COLO829 (cell line): ENCODE results near the gene GPI.
A peak's percentile ranks its signal among the peaks of the same experiment; 100 is the strongest.

Experiments
- DNase-seq: peaks from one replicate; pipeline ENCODE4 v3.0.0; 2012; ENCODE audit warnings: low spot score

Gene GPI

GRCh38 chr19:34341935-34342680 is 22.9 kb upstream of the GPI start:
- no peak for DNase-seq

DNA sequence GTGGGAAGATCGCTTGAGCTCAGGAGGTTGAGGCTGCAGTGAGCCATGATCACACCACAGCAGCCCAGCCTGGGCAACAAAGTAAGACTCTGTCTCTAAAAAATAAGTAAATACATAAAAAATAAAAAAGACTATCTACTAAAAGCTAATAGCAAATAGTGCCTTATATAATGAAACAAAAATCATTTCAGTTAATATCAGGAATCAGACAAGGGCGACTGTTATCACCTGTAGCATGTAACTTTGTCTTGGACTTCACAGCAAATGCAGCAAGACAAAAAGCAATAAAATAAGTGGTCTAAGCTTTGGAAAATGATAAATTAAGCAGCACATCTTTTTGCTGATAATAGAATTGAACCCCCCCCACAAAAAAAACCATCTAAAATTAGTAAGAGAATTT is 21.2 kb upstream of the GPI start:
- DNase-seq = no peak

GRCh38 chr19:34345947-34346351 is 19.0 kb upstream of the GPI start:
- DNase-seq = peak; percentile 82

- no peak for DNase-seq
These were observed 17.3 kb upstream of the GPI start for GRCh38 chr19:34347561-34348165.

GRCh38 chr19:34348899-34349487 is 16.0 kb upstream of the GPI start:
- no peak for DNase-seq

DNA sequence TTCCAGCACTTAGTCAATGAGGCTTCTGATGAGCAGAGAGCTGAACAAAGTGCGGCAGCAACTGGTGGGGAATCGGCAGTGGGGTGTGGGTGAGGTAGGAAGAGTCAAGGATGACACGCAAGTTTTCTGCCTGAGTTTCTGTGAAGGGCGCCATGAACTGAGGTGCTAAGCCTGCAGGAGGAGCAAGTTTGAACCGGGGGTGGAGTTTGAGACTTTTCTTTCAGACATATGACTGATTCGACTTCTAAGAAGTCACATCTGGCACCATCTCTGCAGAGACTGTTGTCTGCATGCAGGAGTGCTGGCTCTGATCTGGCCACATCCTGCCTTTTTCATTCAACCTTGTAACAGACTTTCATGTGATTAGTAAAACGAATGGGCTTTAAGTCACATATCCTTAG is 14.8 kb upstream of the GPI start:
- DNase-seq = no peak

DNA sequence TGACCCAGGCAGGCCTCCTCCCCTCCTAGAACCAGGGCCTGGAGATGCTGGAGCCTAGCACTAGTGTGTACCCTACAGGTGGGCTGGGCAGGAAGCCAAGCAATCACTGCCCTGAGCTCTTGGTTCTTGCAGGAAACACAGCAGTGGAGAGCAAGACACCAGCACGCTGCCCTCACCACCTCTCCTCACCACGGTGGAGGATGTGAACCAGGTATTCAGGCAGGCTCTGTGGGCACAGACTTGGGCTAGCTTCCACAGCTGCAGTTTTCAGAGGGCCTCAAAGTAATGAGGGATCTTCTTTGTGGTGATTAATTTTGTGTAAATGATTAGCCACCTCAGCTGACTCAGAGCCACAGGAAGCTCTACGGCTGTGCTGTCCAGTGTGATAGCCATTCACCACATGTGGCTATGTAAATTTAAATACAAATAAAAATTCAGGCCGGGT is 13.6 kb upstream of the GPI start:
- no peak for DNase-seq

GRCh38 chr19:34353546-34353945 is 11.4 kb upstream of the GPI start:
- no peak for DNase-seq

DNA sequence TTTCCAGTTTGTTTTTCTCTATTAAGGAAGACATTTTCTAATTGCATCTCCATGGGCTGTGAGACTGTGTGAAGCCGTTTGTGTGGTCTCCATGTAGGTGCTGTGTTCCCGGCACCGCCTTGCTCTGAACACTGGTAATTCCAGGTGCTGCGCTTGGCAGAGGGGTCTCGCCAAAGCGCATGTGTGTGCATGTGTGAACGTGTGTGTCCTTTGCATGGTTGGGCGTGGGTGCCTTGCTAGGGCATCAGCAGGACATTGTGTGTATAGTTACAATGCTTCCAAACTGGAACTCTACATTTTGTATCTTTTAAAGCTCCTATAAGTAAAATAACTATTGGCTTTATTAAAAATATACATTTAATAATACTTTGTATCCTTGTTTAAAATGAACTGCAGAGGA is 9.8 kb upstream of the GPI start:
- no peak for DNase-seq

DNA sequence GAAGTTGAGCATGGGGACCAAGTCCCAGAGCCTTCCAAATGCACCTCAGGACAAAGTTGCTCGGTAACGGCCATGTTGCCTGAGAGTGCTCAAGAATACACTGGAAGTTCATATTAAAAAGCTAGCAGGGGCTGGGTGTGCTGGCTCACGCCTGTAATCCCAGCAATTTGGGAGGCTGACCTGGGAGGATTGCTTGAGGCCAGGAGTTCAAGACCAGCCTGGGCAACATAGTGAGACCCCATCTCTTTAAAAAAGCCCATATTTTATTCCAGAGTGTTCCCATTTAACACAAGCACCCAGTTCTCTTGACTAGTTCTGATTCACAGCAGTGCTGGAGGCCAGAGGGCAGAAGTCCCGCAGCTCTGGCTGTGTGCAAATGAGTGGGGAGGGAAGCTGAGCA is 8.1 kb upstream of the GPI start:
- no peak for DNase-seq

- DNase-seq = no peak
These were observed 7.6 kb upstream of the GPI start for GRCh38 chr19:34357431-34357830.

- DNase-seq = peak; percentile 99
These were observed 5.6 kb upstream of the GPI start for GRCh38 chr19:34359140-34359953.

- DNase-seq = no peak
These were observed 5.1 kb upstream of the GPI start for GRCh38 chr19:34359954-34360315.

- no peak for DNase-seq
These were observed 4.6 kb upstream of the GPI start for GRCh38 chr19:34360354-34360909.

GRCh38 chr19:34362679-34363069 is 2.3 kb upstream of the GPI start:
- no peak for DNase-seq

GRCh38 chr19:34363094-34363493 is 1.9 kb upstream of the GPI start:
- no peak for DNase-seq

- DNase-seq = no peak
These were observed 1.1 kb upstream of the GPI start for GRCh38 chr19:34363930-34364329.

- DNase-seq = no peak
These were observed 550 bp upstream of the GPI start for GRCh38 chr19:34364462-34364829.

DNA sequence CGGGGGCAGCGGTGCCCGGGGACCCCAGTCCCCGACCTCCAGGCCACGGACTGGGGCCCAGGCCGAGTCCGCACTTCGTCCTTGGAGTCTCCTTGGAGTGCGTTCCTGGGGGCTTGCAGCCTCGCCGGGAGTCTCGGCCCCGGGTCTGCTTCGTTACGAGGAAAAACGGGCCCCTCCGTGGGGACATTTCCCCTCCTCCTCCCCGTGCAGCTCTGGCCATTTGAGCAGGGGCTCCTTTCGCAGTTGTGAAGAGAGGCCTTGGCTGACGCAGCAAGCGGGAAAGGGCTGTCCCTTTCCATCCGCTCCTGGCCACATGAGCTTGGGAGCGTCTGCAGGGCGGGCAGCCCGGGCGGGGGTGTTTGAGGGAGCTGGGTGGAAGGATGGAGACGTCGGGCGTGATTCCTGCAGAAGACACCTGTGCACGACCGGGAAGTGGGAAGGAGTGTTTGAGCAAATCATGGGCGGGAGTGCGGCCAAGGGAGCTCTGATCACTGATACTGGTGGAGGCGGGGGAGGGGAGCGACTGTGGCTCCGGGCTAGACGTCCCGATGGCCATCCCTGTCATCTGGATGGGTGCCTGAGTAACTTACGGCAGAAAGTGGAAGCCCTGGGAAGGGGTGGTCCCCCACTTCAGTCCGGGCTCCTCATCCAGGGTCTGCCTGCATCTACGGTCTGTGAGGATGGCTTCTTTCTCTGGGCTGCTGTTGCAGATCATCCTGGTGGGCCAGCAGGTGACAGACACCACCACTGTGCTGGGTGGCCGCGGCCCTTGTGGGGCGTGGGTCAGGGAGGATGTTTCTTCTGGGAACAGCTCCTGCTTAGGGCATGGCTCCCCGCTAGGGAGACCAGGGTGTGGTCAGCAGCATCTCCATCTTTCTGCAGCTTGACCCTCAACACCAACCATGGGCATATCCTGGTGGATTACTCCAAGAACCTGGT is 736 bp downstream of the GPI start:
- no peak for DNase-seq

- DNase-seq = no peak
These were observed 2.0 kb downstream of the GPI start for GRCh38 chr19:34366738-34367623.

DNA sequence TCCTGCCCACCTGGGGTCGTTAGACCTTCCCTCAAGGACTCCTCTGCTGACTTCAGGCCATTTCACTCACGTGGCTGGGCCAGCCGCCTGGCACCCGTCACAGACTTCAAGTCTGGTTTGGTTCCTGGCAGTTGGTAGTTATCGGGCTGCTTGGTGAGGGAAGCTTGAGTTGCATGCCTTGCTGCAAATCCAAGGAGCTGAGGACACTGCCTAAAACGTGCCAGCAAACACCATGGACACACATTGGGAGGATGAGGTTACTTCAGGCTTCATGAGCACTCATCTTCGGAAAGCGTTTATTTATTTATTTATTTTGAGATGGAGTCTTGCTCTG is 2.6 kb downstream of the GPI start:
- no peak for DNase-seq
